Upper lobe of left lung (tissue), 4 donors: ENCODE data around the gene LGALS1.

Experiments
- EP300 ChIP-seq, 4 donors: sonication (generic); formaldehyde crosslinking; IDR thresholded peaks; one replicate each; pipeline ENCODE4 v1.5.1; 2017; ENCODE audit warnings: antibody characterized with exemption in 4 of 4, control low read depth in 2 of 4
- POLR2A ChIP-seq, 4 donors: fragments of 450-650 bp; IDR thresholded peaks; one replicate each; pipeline ENCODE4 v1.5.1; 2016 to 2017; ENCODE audit warnings: antibody characterized with exemption in 4 of 4, mild to moderate bottlenecking in 2 of 4
- POLR2AphosphoS5 ChIP-seq, 2 donors: sonication (generic); formaldehyde crosslinking; IDR thresholded peaks; one replicate each; pipeline ENCODE4 v1.5.1; 2017; ENCODE audit warnings: antibody characterized with exemption in 2 of 2
- TF ChIP-seq, protein P1 (sequence below), 6 experiments: fragments of 450-650 bp in 4 of 6; fragments of 200-600 bp in 2 of 6; sonication (generic) in 2 of 6; IDR thresholded peaks; one replicate each; pipeline ENCODE4 v1.5.1; 2016 to 2019; ENCODE audit warnings: antibody characterized with exemption in 6 of 6

DNA sequence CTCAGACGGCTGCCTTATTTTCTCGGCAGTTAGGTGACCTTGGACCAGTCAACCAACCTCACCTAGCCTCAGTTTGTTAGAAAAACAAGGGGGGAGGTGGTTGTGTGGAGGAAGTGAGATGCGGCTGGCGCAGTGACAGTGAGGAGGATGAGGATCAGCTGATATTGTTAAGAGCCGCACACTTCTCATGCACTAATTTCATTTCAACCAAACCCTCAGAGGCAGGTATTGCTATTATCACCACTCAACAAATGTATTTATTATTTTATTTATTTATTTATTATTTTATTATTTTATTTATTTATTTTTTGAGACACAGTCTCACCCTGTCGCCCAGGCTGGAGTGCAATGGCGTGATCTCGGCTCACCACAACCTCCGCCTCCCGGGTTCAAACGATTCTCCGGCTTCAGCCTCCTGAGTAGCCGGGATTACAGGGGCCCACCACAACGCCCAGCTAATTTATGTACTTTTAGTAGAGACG is 2.1 kb downstream of the LGALS1 start:
- TF ChIP-seq, protein P1, sequence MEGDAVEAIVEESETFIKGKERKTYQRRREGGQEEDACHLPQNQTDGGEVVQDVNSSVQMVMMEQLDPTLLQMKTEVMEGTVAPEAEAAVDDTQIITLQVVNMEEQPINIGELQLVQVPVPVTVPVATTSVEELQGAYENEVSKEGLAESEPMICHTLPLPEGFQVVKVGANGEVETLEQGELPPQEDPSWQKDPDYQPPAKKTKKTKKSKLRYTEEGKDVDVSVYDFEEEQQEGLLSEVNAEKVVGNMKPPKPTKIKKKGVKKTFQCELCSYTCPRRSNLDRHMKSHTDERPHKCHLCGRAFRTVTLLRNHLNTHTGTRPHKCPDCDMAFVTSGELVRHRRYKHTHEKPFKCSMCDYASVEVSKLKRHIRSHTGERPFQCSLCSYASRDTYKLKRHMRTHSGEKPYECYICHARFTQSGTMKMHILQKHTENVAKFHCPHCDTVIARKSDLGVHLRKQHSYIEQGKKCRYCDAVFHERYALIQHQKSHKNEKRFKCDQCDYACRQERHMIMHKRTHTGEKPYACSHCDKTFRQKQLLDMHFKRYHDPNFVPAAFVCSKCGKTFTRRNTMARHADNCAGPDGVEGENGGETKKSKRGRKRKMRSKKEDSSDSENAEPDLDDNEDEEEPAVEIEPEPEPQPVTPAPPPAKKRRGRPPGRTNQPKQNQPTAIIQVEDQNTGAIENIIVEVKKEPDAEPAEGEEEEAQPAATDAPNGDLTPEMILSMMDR (IDR thresholded peaks at IDR 0.05): no peak
- TF ChIP-seq POLR2AphosphoS5 (IDR thresholded peaks at IDR 0.05) (no peak), POLR2A (IDR thresholded peaks at IDR 0.05) (no peak), EP300 (IDR thresholded peaks at IDR 0.05) (no peak)
